ES-I3 (cell line): ENCODE measurements around the gene FGF11.

Source experiments
- H3K36me3 ChIP-seq: 2 replicates; pipeline ENCODE4 v1.6.1; 2013; ENCODE audit warnings: mild to moderate bottlenecking, low read length, control low read depth, moderate library complexity; ENCODE audit not compliant: insufficient read depth
- H3K4me1 ChIP-seq: 2 replicates; pipeline ENCODE4 v1.6.1; 2013; ENCODE audit warnings: mild to moderate bottlenecking, control low read depth, low read length; ENCODE audit not compliant: insufficient read depth
- H3K9ac ChIP-seq: 2 replicates; pipeline ENCODE4 v1.6.1; 2013; ENCODE audit warnings: low read depth, mild to moderate bottlenecking, low read length, moderate library complexity
- H3K9me3 ChIP-seq: 2 replicates; pipeline ENCODE4 v1.6.1; 2013; ENCODE audit warnings: mild to moderate bottlenecking, low read length, moderate library complexity; ENCODE audit not compliant: control insufficient read depth, insufficient read depth

The FGF11 gene

DNA sequence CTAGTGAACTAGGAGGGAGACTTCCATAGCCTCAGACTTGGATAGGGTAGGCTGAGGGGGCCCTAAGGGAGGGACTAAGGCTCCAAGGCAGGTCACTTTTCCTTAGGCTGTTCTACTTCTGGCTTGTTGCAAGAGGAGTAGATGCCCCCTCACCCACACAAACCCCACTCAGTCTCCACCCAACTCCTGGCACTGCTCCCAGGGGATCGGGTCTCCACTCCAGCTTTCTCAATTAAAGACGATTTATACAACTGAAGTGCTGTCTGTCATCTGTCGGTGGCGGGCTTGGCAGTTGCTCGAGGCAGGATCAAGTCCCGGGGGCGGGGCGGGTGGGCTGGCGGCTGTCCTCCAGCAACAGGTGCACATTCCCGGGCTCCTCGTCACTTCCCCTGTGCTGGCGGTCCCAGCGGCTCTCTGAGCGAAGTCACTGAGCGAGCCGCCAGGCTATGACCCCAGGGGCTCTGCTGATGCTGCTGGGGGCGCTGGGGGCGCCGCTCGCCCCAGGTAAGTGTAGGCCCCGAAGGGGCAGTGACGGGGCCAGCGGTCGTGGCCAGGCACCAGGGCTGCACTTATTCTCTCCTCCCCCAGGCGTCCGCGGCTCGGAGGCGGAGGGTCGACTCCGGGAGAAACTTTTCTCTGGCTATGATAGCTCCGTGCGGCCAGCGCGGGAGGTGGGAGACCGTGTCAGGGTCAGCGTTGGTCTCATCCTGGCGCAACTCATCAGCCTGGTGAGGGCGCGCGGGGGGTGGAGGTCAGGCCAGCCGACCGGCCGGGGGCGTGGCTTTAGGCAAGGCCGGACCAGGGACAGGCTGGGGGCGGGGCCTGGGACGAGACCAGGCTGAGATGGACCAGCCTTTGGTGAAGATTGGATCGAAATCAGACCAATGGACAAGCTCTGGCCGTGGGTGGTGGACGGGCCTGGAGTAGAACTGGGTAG lies 5.6 kb downstream of the FGF11 start, which contains the start of gene CHRNB1:
Gene CHRNB1, plus strand, starts transcription at position 380 of the 937 bp plus-strand sequence. Its CDS starts 67 bp downstream, at position 447.
- H3K9me3 ChIP-seq: no peaks in the 10 kb centered on the region
- no peaks in the 10 kb centered on the region for H3K36me3 ChIP-seq
- H3K9ac ChIP-seq: peak within 1 kb of the TSS; percentile 67
- peaks cover 5% of the 10 kb centered on the region; the same call in 1 of the 2 replicates for H3K4me1 ChIP-seq

- Histone ChIP-seq H3K9me3 (no peaks in the 10 kb centered on the region), H3K9ac (peak overlapping the region; percentile 67), H3K4me1 (peaks cover 5% of the 10 kb centered on the region; the same call in 1 of the 2 replicates), H3K36me3 (no peaks in the 10 kb centered on the region)
Measured at GRCh38 chr17:7445619-7445968, 6.3 kb downstream of the FGF11 start.

DNA sequence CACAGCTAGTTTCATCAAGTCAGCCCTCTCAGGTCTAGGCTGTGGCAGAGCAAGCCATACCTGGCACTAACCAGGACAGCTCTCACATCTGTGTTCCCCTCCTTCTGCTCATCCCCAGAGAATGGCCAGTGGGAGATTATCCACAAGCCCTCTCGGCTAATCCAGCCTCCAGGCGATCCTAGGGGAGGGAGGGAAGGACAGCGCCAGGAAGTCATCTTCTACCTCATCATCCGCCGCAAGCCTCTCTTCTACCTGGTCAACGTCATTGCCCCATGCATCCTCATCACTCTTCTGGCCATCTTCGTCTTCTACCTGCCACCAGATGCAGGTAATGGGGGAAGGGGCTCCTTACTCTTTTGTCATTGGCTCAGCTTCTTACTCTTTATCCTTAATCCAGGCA lies 9.1 kb downstream of the FGF11 start:
- H3K9me3 ChIP-seq: no peaks in the 10 kb centered on the region
- no peaks in the 10 kb centered on the region for H3K36me3 ChIP-seq
- 0 out of 2 replicates have a peak, but pooled peaks cover 5% of the 10 kb centered on the region for H3K4me1 ChIP-seq
- H3K9ac ChIP-seq: no peak overlapping the region

DNA sequence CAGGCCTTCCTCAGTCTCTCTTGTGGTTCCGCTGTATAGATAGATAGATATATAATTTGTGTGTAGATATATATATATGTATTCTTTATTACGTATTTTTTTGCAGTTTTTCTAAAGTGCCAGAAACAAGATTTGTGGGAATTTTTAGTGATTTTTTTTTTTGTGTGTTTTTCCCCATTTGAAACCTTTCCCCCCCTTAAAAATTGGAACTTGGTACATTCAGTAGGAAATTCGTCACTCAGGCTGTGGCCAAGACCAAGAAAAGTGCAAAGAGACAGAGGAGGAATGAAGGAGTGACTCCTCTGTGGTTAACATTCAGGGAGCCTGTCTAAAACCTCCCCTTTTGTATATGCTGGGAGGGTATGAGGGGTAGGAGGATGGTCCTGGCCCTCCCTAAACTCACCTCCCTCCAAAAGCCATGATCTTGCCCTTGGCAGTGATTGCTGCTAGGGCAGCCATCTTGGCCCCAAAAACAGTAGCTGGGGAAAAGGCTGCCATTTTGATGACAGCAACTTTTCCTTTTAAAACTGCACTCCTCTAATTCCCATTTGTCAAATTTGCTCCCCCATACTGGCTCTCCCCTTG lies 20.7 kb downstream of the FGF11 start:
- H3K9me3 ChIP-seq: no peaks in the 10 kb centered on the region
- H3K4me1 ChIP-seq: peaks cover 18% of the 10 kb centered on the region; the same call in 1 of the 2 replicates
- no peaks in the 10 kb centered on the region for H3K36me3 ChIP-seq
- H3K9ac ChIP-seq: no peak overlapping the region

GRCh38 chr17:7460850-7461660 lies 21.7 kb downstream of the FGF11 start:
- Histone ChIP-seq H3K4me1 (peaks cover 18% of the 10 kb centered on the region; the same call in 1 of the 2 replicates), H3K36me3 (no peaks in the 10 kb centered on the region)

GRCh38 chr17:7462474-7463371 lies 23.4 kb downstream of the FGF11 start:
- Histone ChIP-seq H3K9me3 (no peaks in the 10 kb centered on the region), H3K9ac (no peak overlapping the region), H3K4me1 (peaks cover 18% of the 10 kb centered on the region; the same call in 1 of the 2 replicates), H3K36me3 (no peaks in the 10 kb centered on the region)

More at GRCh38 chr17:7460850-7461660, 21.7 kb downstream of the FGF11 start:
- Histone ChIP-seq H3K9ac (no peak overlapping the region; the same call in 1 of the 2 replicates), H3K9me3 (no peaks in the 10 kb centered on the region)

DNA sequence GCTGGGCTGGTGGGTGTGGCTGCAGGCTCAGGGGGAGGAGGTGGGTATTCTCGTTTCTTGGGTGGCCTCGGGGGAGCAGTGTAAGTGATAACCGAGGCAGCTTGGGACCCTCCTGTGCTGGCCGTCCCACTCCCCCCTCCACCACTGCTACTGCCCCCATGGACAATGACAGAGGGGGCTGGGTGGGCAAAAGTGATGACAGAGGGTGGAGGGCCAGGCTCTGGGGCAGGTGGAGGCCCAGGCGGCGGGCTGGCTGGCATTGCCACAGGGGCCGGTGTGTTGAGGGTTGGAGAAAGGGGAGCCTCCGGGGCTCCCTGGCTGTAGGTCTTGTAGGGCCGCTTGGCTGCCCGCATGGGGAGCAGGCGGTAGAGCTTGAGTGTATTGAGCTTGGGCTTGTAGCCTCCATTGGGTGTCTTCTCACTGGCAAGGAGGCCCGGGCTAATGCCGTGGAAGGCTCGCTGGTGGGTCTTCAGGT lies 24.1 kb downstream of the FGF11 start:
- Histone ChIP-seq H3K9ac (no peak overlapping the region), H3K36me3 (no peaks in the 10 kb centered on the region), H3K4me1 (peaks cover 18% of the 10 kb centered on the region; the same call in 1 of the 2 replicates), H3K9me3 (no peaks in the 10 kb centered on the region)

DNA sequence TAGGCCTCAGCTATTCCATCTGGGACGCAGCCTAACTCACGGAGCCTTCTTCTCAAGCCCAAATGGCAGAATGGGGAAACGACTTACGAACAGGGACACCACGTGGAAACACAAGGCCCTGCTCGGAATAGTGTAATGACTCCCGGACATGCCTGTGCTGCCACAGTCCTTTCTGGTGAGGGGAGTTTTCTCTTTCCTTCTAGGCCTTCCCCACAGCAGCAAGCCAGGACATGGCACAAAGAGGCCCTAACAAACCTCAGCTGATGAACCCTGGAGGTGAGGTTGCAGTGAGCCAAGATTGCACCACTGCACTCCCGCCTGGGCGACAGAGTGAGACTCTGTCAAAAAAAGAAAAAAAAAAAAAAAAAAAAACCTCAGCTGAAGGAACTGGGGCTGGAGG lies 24.8 kb downstream of the FGF11 start:
- H3K4me1 ChIP-seq: peaks cover 18% of the 10 kb centered on the region; the same call in 1 of the 2 replicates
- no peaks in the 10 kb centered on the region for H3K36me3 ChIP-seq
- H3K9me3 ChIP-seq: no peaks in the 10 kb centered on the region
- H3K9ac ChIP-seq: no peak overlapping the region

GRCh38 chr17:7465597-7466275 lies 26.4 kb downstream of the FGF11 start:
- Histone ChIP-seq H3K36me3 (no peaks in the 10 kb centered on the region), H3K9me3 (no peaks in the 10 kb centered on the region), H3K4me1 (peaks cover 11% of the 10 kb centered on the region; the same call in 1 of the 2 replicates), H3K9ac (no peak overlapping the region)

DNA sequence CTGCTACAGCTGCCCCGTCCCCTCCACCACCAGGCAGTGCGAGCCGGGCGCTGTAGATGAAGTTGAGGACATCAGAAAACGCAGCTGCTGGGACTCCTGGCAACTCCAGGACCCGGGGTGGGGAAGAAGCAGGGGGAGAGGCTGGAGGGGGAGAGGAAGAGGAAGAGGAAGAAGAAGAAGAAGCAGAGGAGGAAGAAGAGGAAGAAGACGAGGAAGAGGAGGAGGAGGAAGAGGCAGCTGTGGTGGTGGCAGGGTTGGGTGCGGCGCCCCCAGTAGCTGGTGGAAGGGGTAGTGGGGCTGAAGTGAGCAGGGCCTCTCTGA lies 27.0 kb downstream of the FGF11 start:
- no peaks in the 10 kb centered on the region for H3K9me3 ChIP-seq
- peaks cover 6% of the 10 kb centered on the region; the same call in 1 of the 2 replicates for H3K4me1 ChIP-seq
- H3K9ac ChIP-seq: no peak overlapping the region
- no peaks in the 10 kb centered on the region for H3K36me3 ChIP-seq

DNA sequence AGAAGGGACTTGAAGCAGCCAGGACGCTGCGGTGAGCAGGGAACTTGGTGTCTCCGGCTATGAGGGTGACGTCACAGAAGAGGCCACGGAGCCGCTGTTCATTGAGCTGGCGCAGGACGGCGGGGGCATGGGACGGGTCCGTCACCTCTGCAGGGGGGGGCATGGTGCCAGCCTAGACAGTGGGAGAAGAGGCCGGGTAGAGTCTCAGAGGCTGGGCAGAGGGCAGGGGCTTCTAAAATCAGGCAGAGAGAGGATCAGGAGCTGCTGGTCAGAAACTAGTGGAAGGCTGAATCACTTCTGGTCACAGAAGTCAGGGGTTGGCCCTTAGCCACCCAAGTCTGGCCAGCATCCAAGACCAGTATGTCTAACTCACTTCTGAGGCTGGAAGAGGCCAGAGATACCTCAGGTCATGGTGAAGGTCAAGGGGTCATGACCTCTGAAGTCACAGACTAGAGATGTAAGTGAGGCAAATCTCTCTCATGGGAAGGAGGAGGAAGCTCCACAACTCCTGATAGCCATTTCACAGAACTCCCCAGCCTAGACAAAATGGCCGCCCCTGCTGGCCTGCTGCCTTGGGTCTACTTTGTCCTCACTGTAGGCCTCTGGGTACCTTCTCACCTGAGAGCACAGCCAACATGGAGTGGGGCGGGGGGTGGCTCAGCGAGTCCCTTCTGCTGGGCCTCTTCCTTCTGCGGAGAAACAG lies 27.5 kb downstream of the FGF11 start:
- H3K4me1 ChIP-seq: peaks cover under 1% of the 10 kb centered on the region; the same call in 1 of the 2 replicates
- H3K9ac ChIP-seq: no peak overlapping the region
- no peaks in the 10 kb centered on the region for H3K36me3 ChIP-seq
- H3K9me3 ChIP-seq: no peaks in the 10 kb centered on the region

DNA sequence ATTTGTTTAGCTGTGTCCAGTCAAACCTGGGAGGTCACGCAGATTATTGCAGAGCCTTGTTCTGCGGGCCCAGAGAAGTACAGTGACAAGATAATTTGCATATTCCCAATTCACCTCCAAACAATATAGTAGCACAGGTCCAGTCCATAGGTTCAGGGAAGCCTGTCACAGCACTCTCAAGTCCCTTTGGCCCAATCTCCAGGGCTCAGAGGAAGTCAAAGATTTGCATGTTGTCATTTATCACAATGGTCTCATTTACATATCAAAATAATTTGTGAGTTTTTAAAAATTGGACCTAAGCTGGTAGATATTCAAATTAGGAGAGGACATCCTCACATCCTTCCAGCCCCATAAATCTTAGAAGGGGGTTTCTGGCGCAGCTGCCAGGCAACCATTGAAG lies 28.2 kb downstream of the FGF11 start:
- Histone ChIP-seq H3K9ac (no peak overlapping the region), H3K4me1 (no peaks in the 10 kb centered on the region), H3K9me3 (no peaks in the 10 kb centered on the region), H3K36me3 (no peaks in the 10 kb centered on the region)
